ENCODE results near the gene SMARCD3. TPM values are rescaled to one million over a fixed set of nuclear protein-coding genes. Genes with fewer than 3 reads are reported as not detected.

The SMARCD3 gene
- total RNA-seq, 2 experiments from 2014 or later = 1.5 to 1.9 TPM

- intact Hi-C loops (cut with micrococcal nuclease; ENCODE audit: unreplicated experiment) = no loop called here
- CTCF ChIA-PET (ENCODE audit: unreplicated experiment) = no interaction called here
- BruUV-seq (replicated peaks) = no TSS peak
- H2AFZ ChIP-seq (ENCODE audit: low read length) = no peak overlapping the region
- no peaks in the 10 kb centered on the region for H3K79me2 ChIP-seq (ENCODE audit: insufficient read depth, low read depth, low read length)
- H3K4me2 ChIP-seq (ENCODE audit: low read length) = no peak overlapping the region
- H4K20me1 ChIP-seq (ENCODE audit: insufficient read depth, low read length) = peaks cover 6% of the 10 kb centered on the region
- DNase-seq (ENCODE audit: low spot score) = no peak
- no peak overlapping the region for H3K27ac ChIP-seq (ENCODE audit: low read depth, low read length, poor library complexity, severe bottlenecking)
- TF ChIP-seq EZH2phosphoT487 (IDR thresholded peaks at IDR 0.05; ENCODE audit: borderline replicate concordance, low read depth, low read length) = no peak
- TF ChIP-seq, protein P1, sequence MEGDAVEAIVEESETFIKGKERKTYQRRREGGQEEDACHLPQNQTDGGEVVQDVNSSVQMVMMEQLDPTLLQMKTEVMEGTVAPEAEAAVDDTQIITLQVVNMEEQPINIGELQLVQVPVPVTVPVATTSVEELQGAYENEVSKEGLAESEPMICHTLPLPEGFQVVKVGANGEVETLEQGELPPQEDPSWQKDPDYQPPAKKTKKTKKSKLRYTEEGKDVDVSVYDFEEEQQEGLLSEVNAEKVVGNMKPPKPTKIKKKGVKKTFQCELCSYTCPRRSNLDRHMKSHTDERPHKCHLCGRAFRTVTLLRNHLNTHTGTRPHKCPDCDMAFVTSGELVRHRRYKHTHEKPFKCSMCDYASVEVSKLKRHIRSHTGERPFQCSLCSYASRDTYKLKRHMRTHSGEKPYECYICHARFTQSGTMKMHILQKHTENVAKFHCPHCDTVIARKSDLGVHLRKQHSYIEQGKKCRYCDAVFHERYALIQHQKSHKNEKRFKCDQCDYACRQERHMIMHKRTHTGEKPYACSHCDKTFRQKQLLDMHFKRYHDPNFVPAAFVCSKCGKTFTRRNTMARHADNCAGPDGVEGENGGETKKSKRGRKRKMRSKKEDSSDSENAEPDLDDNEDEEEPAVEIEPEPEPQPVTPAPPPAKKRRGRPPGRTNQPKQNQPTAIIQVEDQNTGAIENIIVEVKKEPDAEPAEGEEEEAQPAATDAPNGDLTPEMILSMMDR (conservative IDR thresholded peaks at IDR 0.05; ENCODE audit: low read length) = no peak
- peaks cover 47% of the 10 kb centered on the region for H3K4me1 ChIP-seq (ENCODE audit: insufficient read depth, low read length, poor library complexity, severe bottlenecking)
- peaks cover 12% of the 10 kb centered on the region; the same call in 1 of the 2 replicates for H3K36me3 ChIP-seq (ENCODE audit: insufficient read depth, low read length)
- H3K4me3 ChIP-seq (ENCODE audit: low read depth, low read length, poor library complexity, severe bottlenecking) = no peak overlapping the region
- POLR2A ChIA-PET = no interaction called here
- no peaks in the 10 kb centered on the region for H3K9me3 ChIP-seq (ENCODE audit: low read length)
- H3K9me2 ChIP-seq (ENCODE audit: insufficient read depth, low read length) = no peaks in the 10 kb centered on the region
Observed at GRCh38 chr7:151240942-151241754, 7.3 kb downstream of the SMARCD3 start.

DNA sequence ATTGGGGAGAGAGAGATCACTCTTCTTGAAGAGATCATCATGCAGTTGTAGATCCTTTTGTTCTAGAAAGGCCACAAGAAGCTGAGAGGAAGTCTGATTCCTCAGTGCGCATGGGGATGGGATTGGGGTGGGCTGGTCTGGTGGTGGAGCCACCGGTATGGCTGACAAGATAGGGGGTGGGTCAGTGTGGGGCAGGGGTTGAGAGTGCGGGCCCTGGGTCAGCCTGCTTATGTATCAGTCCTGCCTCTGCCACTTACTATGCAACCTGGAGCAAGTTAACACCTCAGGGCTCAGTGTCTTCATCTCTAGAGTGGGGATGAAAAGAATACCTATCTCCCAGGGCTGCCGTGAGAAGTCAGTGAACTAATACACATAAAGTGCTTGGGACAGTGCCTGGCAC lies 8.0 kb downstream of the SMARCD3 start:
- CTCF ChIA-PET (ENCODE audit: unreplicated experiment) = no interaction called here
- H3K79me2 ChIP-seq (ENCODE audit: insufficient read depth, low read depth, low read length) = no peaks in the 10 kb centered on the region
- TF ChIP-seq, protein P1 (conservative IDR thresholded peaks at IDR 0.05; ENCODE audit: low read length) = no peak
- no peak for TF ChIP-seq EZH2phosphoT487 (IDR thresholded peaks at IDR 0.05; ENCODE audit: borderline replicate concordance, low read depth, low read length)
- H3K4me1 ChIP-seq (ENCODE audit: insufficient read depth, low read length, poor library complexity, severe bottlenecking) = peaks cover 41% of the 10 kb centered on the region
- no peak overlapping the region for H3K4me3 ChIP-seq (ENCODE audit: low read depth, low read length, poor library complexity, severe bottlenecking)
- no peak overlapping the region for H3K27ac ChIP-seq (ENCODE audit: low read depth, low read length, poor library complexity, severe bottlenecking)
- peaks cover 15% of the 10 kb centered on the region; the same call in 1 of the 2 replicates for H3K36me3 ChIP-seq (ENCODE audit: insufficient read depth, low read length)
- peaks cover 6% of the 10 kb centered on the region for H4K20me1 ChIP-seq (ENCODE audit: insufficient read depth, low read length)
- H2AFZ ChIP-seq (ENCODE audit: low read length) = no peak overlapping the region
- H3K9me3 ChIP-seq (ENCODE audit: low read length) = no peaks in the 10 kb centered on the region
- intact Hi-C loops (cut with micrococcal nuclease; ENCODE audit: unreplicated experiment) = no loop called here
- POLR2A ChIA-PET = no interaction called here
- DNase-seq (ENCODE audit: low spot score) = no peak
- BruUV-seq (replicated peaks) = no TSS peak
- no peak overlapping the region for H3K4me2 ChIP-seq (ENCODE audit: low read length)
- no peaks in the 10 kb centered on the region for H3K9me2 ChIP-seq (ENCODE audit: insufficient read depth, low read length)
